Gastroesophageal sphincter (tissue), 3 donors: Measurements from ENCODE around the gene COA6.

Source experiments
- POLR2A ChIP-seq, 2 donors: fragments of 450-650 bp; IDR thresholded peaks; one replicate each; pipeline ENCODE4 v1.6.1; 2017; ENCODE audit warnings: antibody characterized with exemption in 2 of 2, mild to moderate bottlenecking in 2 of 2, moderate library complexity in 1 of 2
- TF ChIP-seq, protein P1 (sequence below), 4 experiments: fragments of 200-600 bp in 2 of 4; fragments of 450-650 bp in 2 of 4; sonication (generic) in 1 of 4; IDR thresholded peaks; one replicate each; pipeline ENCODE4 v1.5.1; 2017 to 2019; ENCODE audit warnings: antibody characterized with exemption in 4 of 4, mild to moderate bottlenecking in 2 of 4, moderate library complexity in 2 of 4

DNA sequence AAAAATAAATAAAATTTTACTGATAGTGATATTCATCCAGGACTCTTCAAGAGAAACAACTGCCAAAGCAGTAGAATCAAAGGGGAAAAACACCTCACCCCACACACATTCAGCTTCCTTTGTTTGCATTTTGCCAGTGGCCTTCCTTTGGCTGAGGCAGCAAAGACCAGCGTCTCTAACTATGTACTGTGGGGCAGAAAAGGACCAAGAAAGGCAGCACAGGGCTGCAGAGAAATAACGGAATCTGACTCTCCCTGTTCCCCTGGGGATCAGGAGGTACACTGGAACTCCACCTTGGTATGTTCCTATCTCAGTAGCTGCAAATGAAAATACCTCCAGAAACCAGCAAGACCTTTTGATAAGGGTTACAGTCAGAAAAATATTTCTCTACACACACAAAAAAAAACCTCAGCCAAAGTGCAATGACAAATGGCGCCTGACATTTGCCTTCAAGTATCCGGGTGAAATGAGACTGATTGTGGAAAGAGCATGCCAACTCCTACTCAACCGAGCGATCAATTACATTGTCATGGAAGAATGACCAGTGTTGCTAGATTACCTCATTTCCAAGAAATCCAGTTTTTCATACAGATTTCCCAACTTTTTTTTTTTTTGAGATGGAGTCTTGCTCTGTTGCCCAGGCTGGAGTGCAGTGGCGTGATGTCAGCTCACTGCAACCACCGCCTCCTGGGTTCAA, 54.8 kb downstream of the COA6 start:
- TF ChIP-seq, protein P1, sequence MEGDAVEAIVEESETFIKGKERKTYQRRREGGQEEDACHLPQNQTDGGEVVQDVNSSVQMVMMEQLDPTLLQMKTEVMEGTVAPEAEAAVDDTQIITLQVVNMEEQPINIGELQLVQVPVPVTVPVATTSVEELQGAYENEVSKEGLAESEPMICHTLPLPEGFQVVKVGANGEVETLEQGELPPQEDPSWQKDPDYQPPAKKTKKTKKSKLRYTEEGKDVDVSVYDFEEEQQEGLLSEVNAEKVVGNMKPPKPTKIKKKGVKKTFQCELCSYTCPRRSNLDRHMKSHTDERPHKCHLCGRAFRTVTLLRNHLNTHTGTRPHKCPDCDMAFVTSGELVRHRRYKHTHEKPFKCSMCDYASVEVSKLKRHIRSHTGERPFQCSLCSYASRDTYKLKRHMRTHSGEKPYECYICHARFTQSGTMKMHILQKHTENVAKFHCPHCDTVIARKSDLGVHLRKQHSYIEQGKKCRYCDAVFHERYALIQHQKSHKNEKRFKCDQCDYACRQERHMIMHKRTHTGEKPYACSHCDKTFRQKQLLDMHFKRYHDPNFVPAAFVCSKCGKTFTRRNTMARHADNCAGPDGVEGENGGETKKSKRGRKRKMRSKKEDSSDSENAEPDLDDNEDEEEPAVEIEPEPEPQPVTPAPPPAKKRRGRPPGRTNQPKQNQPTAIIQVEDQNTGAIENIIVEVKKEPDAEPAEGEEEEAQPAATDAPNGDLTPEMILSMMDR (IDR thresholded peaks at IDR 0.05): no peak
- no peak for TF ChIP-seq POLR2A (IDR thresholded peaks at IDR 0.05)
